OCI-LY7 (cell line): ENCODE data around the gene FAM135A. TPM values are rescaled to one million over a fixed set of nuclear protein-coding genes. Genes with fewer than 3 reads are reported as not detected.
"Not testable (repeated sequence)": the region's sequence is repeated elsewhere in the genome, so short reads cannot be mapped to it uniquely, and the experiment has no call there.

Source experiments
- BruUV-seq: library from RNA; stranded (reverse); fragments of 400-500 nt; replicated peaks from 2 replicates; lab custom pipeline; 2021; lab: Mats Ljungman, UMichigan
- CTCF ChIA-PET: fragments of 300-600 bp; sonication (Branson Sonifier 250); formaldehyde crosslinking; loops from one replicate; lab custom pipeline; 2022; ENCODE audit warnings: antibody characterized with exemption; ENCODE audit not compliant: unreplicated experiment; lab: Charles Lee
- POLR2A ChIA-PET: fragments of 300-600 bp; sonication (Branson Sonifier 250); formaldehyde crosslinking; loops from one replicate; lab custom pipeline; 2022; ENCODE audit warnings: antibody characterized with exemption; lab: Charles Lee
- DNase-seq: peaks from one replicate; pipeline ENCODE4 v3.0.0-alpha.2; 2015; ENCODE audit warnings: low spot score
- H2AFZ ChIP-seq: fragments of 200-600 bp; sonication (generic), shearing (Covaris generic); 2 replicates; pipeline ENCODE4 v1.6.1; 2014; ENCODE audit warnings: mild to moderate bottlenecking, antibody characterized with exemption, low read length, moderate library complexity
- H3K27ac ChIP-seq: fragments of 200-600 bp; sonication (generic); 2 replicates; pipeline ENCODE4 v1.5.1; 2014; ENCODE audit warnings: mixed run types, low read depth, mild to moderate bottlenecking, moderate library complexity, low read length, inconsistent platforms; ENCODE audit not compliant: poor library complexity, severe bottlenecking
- H3K36me3 ChIP-seq: fragments of 200-600 bp; sonication (generic); 2 replicates; pipeline ENCODE4 v1.6.1; 2014; ENCODE audit warnings: mild to moderate bottlenecking, antibody characterized with exemption, low read length, moderate library complexity, mixed read lengths; ENCODE audit not compliant: insufficient read depth
- H3K4me1 ChIP-seq: fragments of 200-600 bp; sonication (generic); 2 replicates; pipeline ENCODE4 v1.5.1; 2014; ENCODE audit warnings: mild to moderate bottlenecking, low read length; ENCODE audit not compliant: insufficient read depth, poor library complexity, severe bottlenecking
- H3K4me2 ChIP-seq: fragments of 200-600 bp; sonication (generic); 2 replicates; pipeline ENCODE4 v1.6.1; 2014; ENCODE audit warnings: mild to moderate bottlenecking, low read length
- H3K4me3 ChIP-seq: fragments of 200-600 bp; sonication (generic); 2 replicates; pipeline ENCODE4 v1.5.1; 2014; ENCODE audit warnings: mild to moderate bottlenecking, low read depth, low read length; ENCODE audit not compliant: poor library complexity, severe bottlenecking
- H3K79me2 ChIP-seq: fragments of 200-600 bp; sonication (generic); 2 replicates; pipeline ENCODE4 v1.6.1; 2016; ENCODE audit warnings: low read depth, mild to moderate bottlenecking, low read length, moderate library complexity, mixed read lengths; ENCODE audit not compliant: insufficient read depth
- H3K9me2 ChIP-seq: fragments of 200-600 bp; sonication (generic); 2 replicates; pipeline ENCODE4 v1.6.1; 2016; ENCODE audit warnings: mild to moderate bottlenecking, low read length, mixed read lengths; ENCODE audit not compliant: insufficient read depth
- H3K9me3 ChIP-seq: fragments of 200-600 bp; sonication (generic); 2 replicates; pipeline ENCODE4 v1.6.1; 2014; ENCODE audit warnings: mild to moderate bottlenecking, mixed run types, low read length, mixed read lengths
- H4K20me1 ChIP-seq: fragments of 200-600 bp; sonication (generic); 2 replicates; pipeline ENCODE4 v1.6.1; 2014; ENCODE audit warnings: mild to moderate bottlenecking, antibody characterized with exemption, low read length, moderate library complexity, mixed read lengths; ENCODE audit not compliant: insufficient read depth
- CTCF ChIP-seq: fragments of 200-600 bp; sonication (generic); conservative IDR thresholded peaks from 2 replicates; pipeline ENCODE4 v1.5.1; 2014; ENCODE audit warnings: mild to moderate bottlenecking, antibody characterized with exemption, low read length, moderate library complexity, mixed read lengths
- EZH2phosphoT487 ChIP-seq: fragments of 200-600 bp; sonication (generic); IDR thresholded peaks from 2 replicates; pipeline ENCODE4 v1.6.1; 2018; ENCODE audit warnings: low read depth, borderline replicate concordance, mild to moderate bottlenecking, mixed run types, antibody characterized with exemption, low read length, moderate library complexity, mixed read lengths
- intact Hi-C: fragments of 100-400 bp; cut with micrococcal nuclease; formaldehyde crosslinking; loops from one replicate; pipeline ENCODE4 v1.10.0; 2022; ENCODE audit not compliant: unreplicated experiment
- total RNA-seq, 2 experiments: library from RNA; depleted of rRNA in 1 of 2; stranded (reverse); fragments of >200 nt in 1 of 2; shearing (Covaris generic) in 1 of 2; gene quantifications; 2 replicates each; pipeline ENCODE4 v1.2.3, GENCODE V29; 2014 to 2022

The FAM135A gene
- total RNA-seq, 2 experiments from 2014 or later = 35.5 to 66.2 TPM

GRCh38 chr6:70470016-70470415 is 56.7 kb downstream of the FAM135A start:
- H3K9me2 ChIP-seq = no peaks in the 10 kb centered on the region
- no peaks in the 10 kb centered on the region for H3K79me2 ChIP-seq
- no peaks in the 10 kb centered on the region for H4K20me1 ChIP-seq
- ChIA-PET CTCF (no interaction called here), POLR2A (interaction anchor here (0.8 to 1.2 kb wide), 2 partner anchors 10 to 142 kb away, joined by 3 to 4 read pairs; no protein-coding TSS in a partner anchor)
- H3K4me1 ChIP-seq = no peaks in the 10 kb centered on the region
- peaks cover 80% of the 10 kb centered on the region for H3K36me3 ChIP-seq
- no peak overlapping the region for H3K4me2 ChIP-seq
- no TSS peak for BruUV-seq
- no peak overlapping the region for H2AFZ ChIP-seq
- H3K9me3 ChIP-seq = no peaks in the 10 kb centered on the region
- no peak overlapping the region for H3K27ac ChIP-seq
- H3K4me3 ChIP-seq = no peak overlapping the region
- no peak for TF ChIP-seq CTCF
- TF ChIP-seq EZH2phosphoT487 = no peak
- intact Hi-C loops = no loop called here
- DNase-seq = no peak

- H3K27ac ChIP-seq, intact Hi-C loops, H3K9me2 ChIP-seq, BruUV-seq, H3K4me3 ChIP-seq, CTCF ChIA-PET, DNase-seq, H3K9me3 ChIP-seq, H3K4me2 ChIP-seq, H2AFZ ChIP-seq, H3K79me2 ChIP-seq, H3K4me1 ChIP-seq, POLR2A ChIA-PET, H4K20me1 ChIP-seq: not testable (repeated sequence)
- H3K36me3 ChIP-seq = peaks cover 80% of the 10 kb centered on the region
Observed at GRCh38 chr6:70470510-70470909, 57.2 kb downstream of the FAM135A start.

DNA sequence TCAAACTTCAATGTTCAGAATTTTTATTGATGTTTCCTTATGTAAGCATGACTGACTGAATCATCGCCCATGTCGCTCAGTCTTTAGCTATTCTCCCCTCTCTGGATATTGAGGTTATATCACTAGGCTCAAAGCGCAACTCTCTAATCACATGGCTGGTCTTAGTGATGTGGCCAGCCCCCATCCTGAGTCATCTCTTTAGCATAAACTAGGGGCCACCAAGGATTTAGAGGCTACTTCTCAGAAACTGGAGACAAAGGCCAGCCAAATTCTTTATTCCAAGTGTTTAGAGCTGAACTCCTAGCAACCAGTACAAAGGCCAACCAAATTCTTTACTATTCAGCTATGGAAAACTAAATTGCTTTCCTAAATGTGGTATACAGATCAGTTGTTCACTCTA is 61.4 kb downstream of the FAM135A start:
- POLR2A ChIA-PET = interaction anchor here (0.7 to 1.5 kb wide), 4 partner anchors 14 to 54 kb away, joined by 3 to 6 read pairs (median 4); no protein-coding TSS in a partner anchor
- H3K36me3 ChIP-seq = peaks cover 79% of the 10 kb centered on the region
- peaks cover 9% of the 10 kb centered on the region; the same call in 1 of the 2 replicates for H3K9me3 ChIP-seq
- H3K4me1 ChIP-seq = no peaks in the 10 kb centered on the region
- TF ChIP-seq EZH2phosphoT487 (no peak), CTCF (no peak)
- CTCF ChIA-PET = no interaction called here
- H3K27ac ChIP-seq = no peak overlapping the region
- H2AFZ ChIP-seq = no peak overlapping the region
- no peak overlapping the region for H3K4me3 ChIP-seq
- H3K4me2 ChIP-seq = no peak overlapping the region
- DNase-seq = no peak
- no TSS peak for BruUV-seq
- intact Hi-C loops = no loop called here
- H3K9me2 ChIP-seq = no peaks in the 10 kb centered on the region
- H3K79me2 ChIP-seq = no peaks in the 10 kb centered on the region
- no peaks in the 10 kb centered on the region for H4K20me1 ChIP-seq
